GM18867 (cell line): ENCODE measurements around the gene MSH2.
"Not testable (repeated sequence)": the region's sequence is repeated elsewhere in the genome, so short reads cannot be mapped to it uniquely, and the experiment has no call there.

Experiments used
- ATAC-seq: cut with Tn5 transposase; IDR thresholded peaks from one replicate; pipeline ENCODE4 v1.9.1; 2021; ENCODE audit warnings: mild to moderate bottlenecking, moderate library complexity; ENCODE audit not compliant: unreplicated experiment

MSH2 gene

DNA sequence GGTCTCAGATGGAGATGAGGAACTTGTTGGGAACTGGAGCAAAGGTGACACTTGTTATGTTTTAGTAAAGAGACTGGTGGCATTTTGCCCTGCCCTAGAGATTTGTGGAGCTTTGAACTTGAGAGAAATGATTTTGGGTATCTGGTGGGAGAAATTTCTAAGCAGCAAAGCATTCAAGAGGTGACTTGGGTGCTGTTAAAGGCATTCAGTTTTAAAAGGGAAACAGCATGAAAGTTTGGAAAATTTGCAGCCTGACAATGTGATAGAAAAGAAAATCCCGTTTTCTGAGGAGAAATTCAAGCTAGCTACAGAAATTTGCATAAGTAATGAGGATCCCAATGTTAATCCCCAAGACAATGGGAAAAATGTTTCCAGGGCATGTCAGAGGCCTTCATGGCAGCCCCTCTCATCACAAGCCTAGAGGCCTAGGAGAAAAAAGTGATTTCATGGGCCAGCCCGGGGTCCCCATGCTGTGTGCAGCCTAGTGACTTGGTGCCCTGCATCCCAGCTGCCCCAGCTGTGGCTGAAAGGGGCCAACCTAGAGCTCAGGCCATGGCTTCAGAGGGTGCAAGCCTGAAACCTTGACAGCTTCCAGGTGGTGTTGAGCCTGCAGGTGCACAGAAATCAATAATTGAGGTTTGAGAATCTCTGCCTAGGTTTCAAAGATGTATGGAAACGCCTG lies 3.8 kb downstream of the MSH2 start:
- ATAC-seq, result not testable (repeated sequence)

DNA sequence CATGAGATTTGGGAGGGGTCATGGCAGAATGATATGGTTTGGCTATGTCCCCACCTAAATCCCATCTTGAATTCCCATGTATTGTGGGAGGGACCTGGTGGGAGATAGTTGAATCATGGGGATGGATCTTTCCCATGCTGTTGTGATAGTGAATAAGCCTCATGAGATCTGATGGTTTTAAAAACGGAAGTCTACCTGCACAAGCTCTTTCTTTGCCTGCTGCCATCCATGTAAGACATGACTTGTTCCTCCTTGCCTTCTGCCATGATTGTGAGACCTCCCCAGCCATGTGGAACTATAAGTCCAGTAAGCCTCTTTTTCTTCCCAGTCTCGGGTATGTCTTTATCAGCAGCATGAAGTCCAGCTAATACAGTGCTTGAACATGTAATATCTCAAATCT lies 5.0 kb downstream of the MSH2 start:
- not testable (repeated sequence) for ATAC-seq

DNA sequence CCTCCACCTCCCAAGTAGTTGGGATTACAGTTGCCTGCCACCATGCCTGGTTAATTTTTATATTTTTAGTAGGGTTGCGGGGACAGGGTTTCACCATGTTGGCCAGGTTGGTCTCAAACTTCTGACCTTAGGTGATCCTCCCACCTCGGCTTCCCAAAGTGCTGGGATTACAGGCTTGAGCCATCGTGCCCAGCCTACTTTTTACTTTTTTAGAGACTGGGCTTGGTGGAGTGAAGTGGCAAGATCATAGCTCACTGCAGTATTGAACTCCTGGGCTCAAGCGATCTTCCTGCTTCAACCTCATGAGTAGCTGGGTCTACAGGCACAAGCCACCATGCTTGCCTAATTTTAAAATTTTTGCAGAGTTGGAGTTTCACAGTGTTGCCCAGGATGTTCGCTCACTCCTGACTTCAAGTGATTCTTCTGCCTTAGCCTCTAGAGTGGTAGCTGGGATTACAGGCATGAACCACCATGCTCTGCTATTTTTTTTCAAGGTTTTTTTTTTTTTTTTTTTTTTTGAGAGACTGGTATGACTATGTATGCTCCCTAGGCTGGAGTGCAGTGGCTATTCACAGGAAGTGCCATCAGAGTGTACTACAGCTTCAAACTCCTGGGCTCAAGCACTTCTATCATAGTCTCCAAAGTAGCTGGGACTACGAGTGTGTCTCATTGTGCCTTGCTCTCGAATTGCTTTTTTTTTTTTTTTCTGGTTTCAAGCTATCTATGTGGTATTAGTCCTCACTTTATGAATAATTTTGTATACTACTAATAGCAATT lies 11.9 kb downstream of the MSH2 start:
- ATAC-seq, result no peak

DNA sequence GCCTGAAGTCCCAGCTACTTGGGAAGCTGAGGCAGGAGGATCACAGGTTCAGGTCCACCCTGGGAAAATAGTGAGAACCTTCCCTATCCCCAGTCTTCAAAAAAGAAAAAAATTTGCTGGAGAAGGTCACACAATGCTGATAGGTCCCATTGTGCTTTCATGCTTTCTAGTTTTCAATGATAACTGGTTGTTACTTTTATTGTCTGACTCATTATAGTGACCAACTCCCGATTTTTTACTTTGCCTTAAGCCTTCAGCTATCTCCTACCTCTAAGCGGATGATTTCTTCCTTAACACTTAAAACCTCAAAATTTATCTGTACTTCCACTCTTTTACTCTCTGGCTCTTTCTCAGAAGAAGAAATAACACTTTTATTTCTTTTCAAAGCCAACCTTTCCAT lies 17.3 kb downstream of the MSH2 start:
- no peak for ATAC-seq

DNA sequence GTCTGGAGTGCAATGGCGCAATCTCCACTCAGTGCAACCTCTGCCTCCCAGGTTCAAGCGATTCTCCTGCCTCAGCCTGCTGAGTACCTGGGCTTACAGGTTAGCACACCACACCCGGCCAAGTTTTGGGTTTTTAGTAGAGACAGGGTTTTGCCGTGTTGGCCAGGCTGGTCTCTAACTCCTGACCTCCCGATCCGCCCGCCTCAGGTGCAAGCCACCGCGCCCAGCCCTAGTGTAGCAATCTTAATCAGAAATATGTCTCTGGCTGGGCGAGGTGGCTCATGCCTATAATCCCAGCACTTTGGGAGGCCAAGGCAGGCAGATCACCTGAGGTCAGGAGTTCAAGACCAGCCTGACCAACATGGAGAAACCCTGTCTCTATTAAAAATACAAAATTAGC lies 17.7 kb downstream of the MSH2 start:
- not testable (repeated sequence) for ATAC-seq

DNA sequence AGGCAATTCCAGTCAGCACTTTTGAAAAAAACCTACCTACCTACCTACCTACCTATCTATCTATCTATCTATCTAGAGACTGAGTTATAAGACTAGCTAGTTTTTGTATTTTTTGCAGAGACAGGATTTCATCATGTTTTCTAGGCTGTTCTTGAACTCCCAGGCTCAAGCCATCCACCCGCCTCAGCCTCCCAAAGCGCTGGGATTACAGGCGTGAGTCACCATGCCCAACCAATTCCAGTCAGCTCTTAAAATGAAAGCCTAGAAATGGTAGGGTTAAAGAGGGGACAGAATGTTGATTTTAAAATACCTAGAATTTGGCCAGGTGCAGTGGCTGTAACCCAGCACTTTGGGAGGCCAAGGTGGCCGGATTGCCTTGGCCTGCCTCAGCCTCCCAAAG lies 19.1 kb downstream of the MSH2 start:
- no peak for ATAC-seq

DNA sequence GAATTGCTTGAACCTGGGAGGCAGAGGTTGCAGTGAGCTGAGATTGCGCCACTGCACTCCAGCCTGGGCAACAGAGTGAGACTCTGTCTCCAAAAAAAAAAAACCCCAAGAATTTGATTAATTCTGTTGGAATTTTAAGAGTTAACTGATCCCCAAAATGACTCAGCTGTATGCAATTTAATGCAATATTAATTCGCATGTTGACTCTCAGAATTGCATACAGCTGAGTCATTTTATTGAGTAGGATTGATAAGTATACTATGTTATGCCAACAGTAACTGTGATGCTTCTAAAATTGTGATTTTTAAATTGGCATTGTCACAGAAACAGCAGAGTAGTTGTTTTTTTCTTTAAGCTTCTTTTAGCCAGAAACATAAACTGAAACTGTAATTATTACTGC lies 19.6 kb downstream of the MSH2 start:
- no peak for ATAC-seq

DNA sequence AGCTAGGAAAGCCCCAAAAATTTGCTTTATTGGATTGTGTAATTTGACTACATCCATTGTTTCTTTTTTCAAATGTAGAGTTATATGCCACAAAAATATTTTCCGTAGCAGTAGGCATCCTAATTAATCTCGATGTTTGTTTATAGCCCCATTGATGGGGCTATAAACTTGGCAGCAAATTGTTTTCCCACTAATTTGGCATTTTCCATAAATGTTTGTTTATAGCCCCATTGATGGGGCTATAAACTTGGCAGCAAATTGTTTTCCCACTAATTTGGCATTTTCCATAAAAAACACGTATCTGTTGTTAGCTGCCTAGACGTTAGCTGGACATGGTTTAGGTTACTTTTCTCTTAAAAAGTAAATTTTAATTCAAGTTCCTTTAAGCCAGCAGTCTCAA lies 23.8 kb downstream of the MSH2 start:
- ATAC-seq, result no peak

DNA sequence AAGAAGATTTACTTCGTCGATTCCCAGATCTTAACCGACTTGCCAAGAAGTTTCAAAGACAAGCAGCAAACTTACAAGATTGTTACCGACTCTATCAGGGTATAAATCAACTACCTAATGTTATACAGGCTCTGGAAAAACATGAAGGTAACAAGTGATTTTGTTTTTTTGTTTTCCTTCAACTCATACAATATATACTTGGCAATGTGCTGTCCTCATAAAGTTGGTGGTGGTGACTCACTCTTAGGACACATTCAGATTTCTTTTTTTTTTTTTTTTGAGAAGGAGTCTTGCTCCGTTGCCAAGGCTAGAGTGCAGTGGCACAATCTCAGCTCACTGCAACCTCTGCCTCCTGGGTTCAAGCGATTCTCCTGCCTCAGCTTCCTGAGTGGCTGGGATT lies 26.8 kb downstream of the MSH2 start:
- ATAC-seq, result no peak

DNA sequence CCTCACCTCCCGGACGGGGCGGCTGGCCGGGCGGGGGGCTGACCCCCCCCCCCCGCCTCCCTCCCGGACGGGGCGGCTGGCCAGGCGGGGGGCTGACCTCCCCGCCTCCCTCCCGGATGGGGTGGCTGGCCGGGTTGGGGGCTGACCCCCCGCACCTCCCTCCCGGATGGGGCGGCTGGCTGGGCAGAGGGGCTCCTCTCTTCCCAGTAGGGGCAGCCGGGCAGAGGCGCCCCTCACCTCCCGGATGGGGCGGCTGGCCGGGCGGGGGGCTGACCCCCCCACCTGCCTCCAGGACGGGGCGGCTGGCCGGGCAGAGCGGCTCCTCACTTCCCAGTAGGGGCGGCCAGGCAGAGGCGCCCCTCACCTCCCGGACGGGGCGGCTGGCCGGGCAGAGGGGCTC lies 30.1 kb downstream of the MSH2 start:
- ATAC-seq, result not testable (repeated sequence)

DNA sequence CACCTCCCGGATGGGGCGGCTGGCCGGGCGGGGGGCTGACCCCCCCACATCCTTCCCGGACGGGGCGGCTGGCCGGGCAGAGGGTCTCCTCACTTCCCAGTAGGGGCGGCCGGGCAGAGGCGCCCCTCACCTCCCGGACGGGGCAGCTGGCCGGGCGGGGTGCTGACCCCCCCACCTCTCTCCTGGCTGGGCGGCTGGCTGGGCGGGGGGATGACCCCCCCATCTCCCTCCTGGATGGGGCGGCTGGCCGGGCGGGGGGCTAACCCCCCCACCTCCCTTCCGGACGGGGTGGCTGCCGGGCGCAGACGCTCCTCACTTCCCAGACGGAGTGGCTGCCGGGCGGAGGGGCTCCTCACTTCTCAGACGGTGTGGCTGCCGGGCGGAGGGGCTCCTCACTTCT lies 30.5 kb downstream of the MSH2 start:
- ATAC-seq, result not testable (repeated sequence)

DNA sequence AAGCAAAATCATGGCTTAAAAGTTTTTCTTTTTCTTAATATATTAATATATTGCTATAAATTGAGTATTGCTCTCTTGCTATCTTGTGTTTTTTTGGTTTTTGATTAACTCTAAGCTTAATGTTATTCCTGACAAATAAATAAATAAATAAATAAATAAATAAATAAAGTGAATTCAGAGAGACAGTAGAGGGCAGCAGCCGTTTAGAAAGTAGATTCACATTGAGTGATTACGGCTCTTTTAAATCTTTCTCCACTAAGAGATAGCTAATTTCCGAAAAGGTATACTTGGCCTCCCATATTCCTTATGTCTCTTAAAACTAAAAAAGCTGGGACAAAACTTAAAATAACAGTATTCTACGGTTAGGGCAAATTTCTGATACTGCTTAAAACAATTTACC lies 34.3 kb downstream of the MSH2 start:
- no peak for ATAC-seq

DNA sequence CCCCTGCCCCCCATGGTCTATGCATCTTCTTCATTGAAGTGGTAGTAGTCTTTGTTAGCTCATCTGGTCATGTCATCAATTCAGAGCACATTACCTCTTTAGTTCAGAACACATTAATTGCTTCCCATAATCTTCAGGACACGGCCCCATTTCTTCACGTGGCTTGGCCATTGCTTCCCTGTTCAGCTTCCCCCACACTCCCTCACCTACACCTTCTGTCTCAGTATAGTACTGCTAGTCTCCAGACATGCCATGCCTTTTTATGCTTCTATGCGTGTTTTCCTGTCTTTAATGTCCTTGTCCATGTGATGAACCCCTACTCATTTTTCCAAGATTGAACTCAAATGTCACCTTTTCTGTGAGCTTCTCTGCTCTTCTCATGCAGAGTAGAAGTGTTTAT lies 35.1 kb downstream of the MSH2 start:
- ATAC-seq, result no peak

DNA sequence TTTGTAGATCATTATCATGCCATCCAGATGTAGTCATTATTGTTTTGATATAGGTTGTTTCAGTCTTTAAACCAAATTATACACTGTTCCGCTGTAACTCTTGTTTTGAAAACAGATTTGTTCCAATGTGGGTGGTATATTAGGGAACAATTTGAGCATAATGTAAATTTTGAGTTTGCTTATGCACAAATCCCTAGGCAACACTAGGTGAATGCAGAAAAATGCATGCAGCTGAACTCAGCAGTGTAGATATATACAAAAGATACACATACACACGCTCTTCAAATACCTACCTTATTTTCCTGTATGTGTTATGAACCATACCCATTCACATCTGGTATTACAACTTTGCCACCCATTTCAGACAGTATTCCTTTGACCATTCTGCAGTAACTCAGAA lies 35.8 kb downstream of the MSH2 start:
- no peak for ATAC-seq

DNA sequence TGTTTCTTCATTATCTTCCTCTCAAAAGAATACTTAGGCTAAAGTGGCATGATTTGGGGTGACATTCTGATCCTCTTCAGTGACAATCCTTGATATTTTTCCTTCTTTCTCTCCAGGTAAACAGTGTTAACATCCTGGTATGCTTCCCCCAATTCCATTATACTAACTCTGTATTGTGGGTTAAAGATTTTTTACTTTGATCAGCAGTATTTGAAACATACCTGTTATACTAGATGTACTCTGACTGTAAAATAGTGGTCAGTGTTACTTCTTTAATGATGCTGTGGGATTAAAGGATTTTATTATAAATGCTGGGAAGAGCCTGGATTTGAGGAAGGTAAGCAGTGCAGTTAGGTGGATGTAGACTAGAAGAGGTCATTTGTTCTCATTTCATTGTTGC lies 48.8 kb downstream of the MSH2 start:
- no peak for ATAC-seq

DNA sequence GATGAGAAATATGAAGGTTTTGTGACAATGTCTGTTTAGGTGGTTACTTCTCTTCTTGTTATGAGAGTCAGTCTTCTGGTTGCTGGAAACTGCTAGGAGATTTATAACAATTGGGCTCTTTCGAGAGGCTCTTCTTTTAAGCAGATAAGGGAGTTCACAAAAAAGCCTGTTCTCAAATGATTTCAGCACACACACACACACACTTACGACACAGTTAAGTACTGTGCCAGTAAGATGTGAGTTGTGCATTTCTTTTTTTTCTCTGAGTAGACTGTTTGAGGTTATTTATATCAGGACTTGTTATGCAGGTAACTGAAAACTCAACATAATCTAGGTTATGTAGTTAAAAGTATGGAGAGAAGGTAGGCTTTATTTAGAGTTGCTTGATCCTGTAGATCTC lies 49.8 kb downstream of the MSH2 start:
- no peak for ATAC-seq

DNA sequence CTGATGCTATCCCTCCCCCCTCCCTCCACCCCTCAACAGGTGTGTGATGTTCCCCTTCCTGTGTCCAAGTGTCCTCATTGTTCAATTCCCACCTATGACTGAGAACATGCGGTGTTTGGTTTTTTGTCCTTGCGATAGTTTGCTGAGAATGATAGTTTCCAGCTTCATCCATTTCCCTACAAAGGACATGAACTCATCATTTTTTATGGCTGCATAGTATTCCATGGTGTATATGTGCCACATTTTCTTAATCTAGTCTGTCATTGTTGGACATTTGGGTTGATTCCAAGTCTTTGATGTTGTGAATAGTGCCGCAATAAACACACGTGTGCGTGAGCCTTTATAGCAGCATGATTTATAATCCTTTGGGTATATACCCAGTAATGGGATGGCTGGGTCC lies 51.9 kb downstream of the MSH2 start:
- ATAC-seq, result not testable (repeated sequence)

DNA sequence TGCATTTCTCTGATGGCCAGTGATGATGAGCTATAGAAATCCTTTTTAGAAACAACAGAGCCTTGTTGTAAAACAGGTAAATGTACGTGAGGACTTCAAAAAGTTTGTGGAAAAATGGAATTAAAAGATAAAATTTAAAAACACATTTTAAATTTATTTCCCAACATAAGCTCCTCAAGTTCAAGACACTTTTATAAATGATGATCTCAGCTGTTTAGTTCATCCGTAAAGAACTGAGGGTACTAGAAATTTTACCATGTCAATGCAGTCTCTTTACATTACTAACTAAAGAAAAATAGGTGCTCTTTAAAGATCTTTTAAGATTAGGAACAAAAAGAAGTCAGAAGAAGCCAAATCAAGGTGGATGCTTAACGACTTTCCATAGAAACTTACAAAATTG lies 52.5 kb downstream of the MSH2 start:
- ATAC-seq, result no peak

DNA sequence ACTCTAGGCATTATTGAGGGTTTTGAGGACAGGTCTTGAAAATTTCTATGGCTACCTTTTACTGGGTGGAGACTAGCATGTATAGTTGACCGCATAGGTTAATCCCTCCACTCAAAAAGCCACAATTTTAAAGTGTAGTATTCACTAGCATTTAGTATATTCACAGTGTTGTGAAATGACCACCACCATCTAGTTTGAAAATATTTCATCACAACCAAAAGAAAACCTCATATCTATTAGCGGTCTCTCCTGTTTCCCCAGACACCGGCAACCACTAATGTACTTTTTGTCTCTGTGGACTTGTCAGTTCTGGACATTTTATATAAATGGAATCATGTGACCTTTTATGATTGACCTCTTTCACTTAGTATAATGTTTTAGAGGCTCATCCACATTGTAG lies 53.9 kb downstream of the MSH2 start:
- no peak for ATAC-seq

DNA sequence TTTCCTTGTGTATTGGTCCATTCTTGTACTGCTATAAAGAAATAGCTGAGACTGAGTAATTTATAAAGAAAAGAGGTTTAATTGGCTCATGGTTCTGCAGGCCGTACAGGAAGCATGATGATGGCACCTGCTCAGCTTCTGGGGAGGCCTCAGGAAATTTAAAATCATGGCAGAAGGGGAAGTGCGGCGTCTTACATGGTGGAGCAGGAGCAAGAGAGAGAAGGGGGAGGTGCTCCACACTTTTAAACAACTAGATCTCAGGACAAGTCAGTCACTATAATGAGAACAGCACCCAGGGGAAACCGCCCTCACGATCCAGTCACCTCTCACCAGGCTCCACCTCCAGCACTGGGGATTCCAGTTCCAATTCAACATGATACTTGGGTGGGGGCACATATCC lies 54.3 kb downstream of the MSH2 start:
- no peak for ATAC-seq

DNA sequence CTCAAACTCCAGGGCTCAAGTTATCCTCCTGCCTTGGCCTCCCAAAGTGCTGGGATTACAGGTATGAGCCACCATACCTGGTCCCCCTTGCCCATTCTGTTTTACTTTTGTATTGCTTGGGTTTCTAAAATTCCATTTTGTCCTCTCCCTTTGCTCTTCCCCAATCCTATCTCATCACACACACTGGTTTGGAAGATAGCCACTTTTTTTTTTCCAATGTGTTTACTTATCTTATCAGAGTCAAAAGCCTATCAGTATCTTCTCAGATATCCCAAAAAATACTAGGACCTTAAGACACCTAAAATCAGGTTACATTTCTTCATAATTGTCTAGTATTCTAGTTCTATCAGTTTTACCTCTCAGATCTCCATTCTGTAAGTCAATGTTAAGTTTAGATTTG lies 56.1 kb downstream of the MSH2 start:
- ATAC-seq, result no peak

DNA sequence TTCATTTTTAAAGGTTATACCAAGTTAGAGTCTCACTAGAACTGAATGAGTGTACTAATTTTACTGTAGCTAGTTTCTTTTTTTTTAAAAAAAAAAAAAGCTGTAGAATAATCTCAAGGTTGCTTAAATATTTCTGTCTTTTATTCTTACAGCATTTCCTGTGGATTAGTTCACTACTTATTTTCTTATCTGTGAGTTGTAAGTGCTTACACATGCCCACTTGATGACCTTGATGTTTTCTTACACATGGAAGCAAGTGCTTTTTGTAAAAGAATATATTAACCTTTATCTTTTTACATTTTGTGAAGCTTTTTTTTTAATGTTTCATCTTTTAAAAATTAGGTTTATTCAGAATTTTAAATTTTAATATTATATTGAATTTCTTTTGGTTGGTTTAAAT lies 57.8 kb downstream of the MSH2 start:
- ATAC-seq, result no peak
